ENCODE results near the gene NR2C2. TPM values are rescaled to one million over a fixed set of nuclear protein-coding genes. Genes with fewer than 3 reads are reported as not detected.

The NR2C2 gene
- total RNA-seq, 3 donors from 2014 or later = 36.5 to 39.0 (median 38.8) TPM

GRCh38 chr3:15092686-15093085 lies 145.3 kb downstream of the NR2C2 start:
- peaks cover 28% of the 10 kb centered on the region for H3K36me3 Mint-ChIP-seq (ENCODE audit: insufficient read depth)
- no peaks in the 10 kb centered on the region for H3K27me3 Mint-ChIP-seq (ENCODE audit: low read depth)
- no peak overlapping the region for H3K4me3 Mint-ChIP-seq
- peaks cover 9% of the 10 kb centered on the region for H3K4me1 Mint-ChIP-seq (ENCODE audit: low read depth)
- no peaks in the 10 kb centered on the region for H3K9me3 Mint-ChIP-seq
- ATAC-seq (no peak), DNase-seq (no peak)

- H3K4me1 Mint-ChIP-seq (ENCODE audit: low read depth) = peaks cover 20% of the 10 kb centered on the region
- no peaks in the 10 kb centered on the region for H3K9me3 Mint-ChIP-seq
- ATAC-seq (no peak), DNase-seq (no peak)
- no peaks in the 10 kb centered on the region for H3K27me3 Mint-ChIP-seq (ENCODE audit: low read depth)
- H3K4me3 Mint-ChIP-seq = no peak overlapping the region
- peaks cover 28% of the 10 kb centered on the region for H3K36me3 Mint-ChIP-seq (ENCODE audit: insufficient read depth)
Observed at GRCh38 chr3:15094187-15094875, 146.9 kb downstream of the NR2C2 start.

- Mint-ChIP-seq H3K36me3 (ENCODE audit: insufficient read depth) (peaks cover 23% of the 10 kb centered on the region), H3K4me1 (ENCODE audit: low read depth) (peaks cover 25% of the 10 kb centered on the region), H3K4me3 (no peak overlapping the region), H3K27me3 (ENCODE audit: low read depth) (no peaks in the 10 kb centered on the region), H3K9me3 (no peaks in the 10 kb centered on the region)
- DNase-seq (no peak), ATAC-seq (no peak)
Observed at GRCh38 chr3:15096046-15096445, 148.7 kb downstream of the NR2C2 start.

GRCh38 chr3:15097891-15098290 lies 150.5 kb downstream of the NR2C2 start:
- Mint-ChIP-seq H3K4me1 (ENCODE audit: low read depth) (peaks cover 25% of the 10 kb centered on the region), H3K27me3 (ENCODE audit: low read depth) (no peaks in the 10 kb centered on the region), H3K9me3 (no peaks in the 10 kb centered on the region), H3K4me3 (peak overlapping the region; percentile 93), H3K36me3 (ENCODE audit: insufficient read depth) (peaks cover 19% of the 10 kb centered on the region)
- ATAC-seq (no peak), DNase-seq (no peak)

Other genes with a start within 250 kb of the NR2C2 start
- gene FGD5, start 128.6 kb upstream of the NR2C2 start, total RNA-seq = under 1 TPM in 2 of 3 donors, not detected in 1; 0.13 to 0.25 TPM
- gene MRPS25, start 117.7 kb downstream of the NR2C2 start, total RNA-seq = 10 to 100 TPM; 76.2 to 87.3 (median 81.1) TPM
- gene RBSN, start 151.6 kb downstream of the NR2C2 start, total RNA-seq = 10 to 100 TPM in 2 of 3 donors, 1 to 10 TPM in 1; 9.2 to 11.4 (median 11.2) TPM

Measured in activated T-cell treated with anti-CD3 and anti-CD28 coated beads, Interleukin-2, amount 50 U/mL, for 4 hours (primary cell).